HFFc6 (cell line): ENCODE measurements around the gene RPL29. TPM values are rescaled to one million over a fixed set of nuclear protein-coding genes. Genes with fewer than 3 reads are reported as not detected.

ENCODE experiments used
- DNase-seq: peaks from one replicate; pipeline ENCODE4 v3.0.0-alpha.2; 2018
- H3K27ac Mint-ChIP-seq: 2 replicates; pipeline ENCODE4 v1.8.0; 2020; ENCODE audit warnings: mild to moderate bottlenecking, mixed read lengths
- H3K27me3 Mint-ChIP-seq: 2 replicates; pipeline ENCODE4 v1.8.0; 2021; ENCODE audit warnings: mild to moderate bottlenecking, moderate library complexity, mixed read lengths; ENCODE audit not compliant: insufficient read depth
- H3K36me3 Mint-ChIP-seq: 2 replicates; pipeline ENCODE4 v1.8.0; 2021; ENCODE audit warnings: low read depth, mixed read lengths
- H3K4me1 Mint-ChIP-seq: 2 replicates; pipeline ENCODE4 v1.8.0; 2020; ENCODE audit warnings: low read depth, mixed read lengths
- H3K4me3 Mint-ChIP-seq: 2 replicates; pipeline ENCODE4 v1.8.0; 2020; ENCODE audit warnings: mild to moderate bottlenecking, moderate library complexity, mixed read lengths
- H3K9me3 Mint-ChIP-seq: 2 replicates; pipeline ENCODE4 v1.8.0; 2020; ENCODE audit warnings: mild to moderate bottlenecking, mixed read lengths
- CTCF ChIP-seq: fragments of 200-600 bp; sonication (generic); IDR thresholded peaks from 2 replicates; pipeline ENCODE4 v1.5.0; 2021; ENCODE audit warnings: antibody characterized with exemption, mild to moderate bottlenecking
- total RNA-seq, 6 experiments: library from RNA; stranded (reverse); fragmentation: NEBNext Ultra II Directional; extraction: Animal tissue kit (Norgen Biotek cat#: 25700); gene quantifications; 2 replicates in 1 of 6; 3 replicates in 5 of 6; pipeline ENCODE4 v1.2.3, GENCODE V29; 2021

Gene RPL29
- total RNA-seq, 6 experiments from 2014 or later = 1,011 to 1,270 (median 1,111) TPM

- TF ChIP-seq CTCF = no peak
- no peak for DNase-seq
- 0 out of 2 replicates have a peak overlapping the region, but pooled peaks have one; percentile 94 for H3K27ac Mint-ChIP-seq
- no peaks in the 10 kb centered on the region for H3K9me3 Mint-ChIP-seq
- H3K27me3 Mint-ChIP-seq = no peaks in the 10 kb centered on the region; the same call in 1 of the 2 replicates
- peaks cover 26% of the 10 kb centered on the region for H3K4me1 Mint-ChIP-seq
- H3K36me3 Mint-ChIP-seq = no peaks in the 10 kb centered on the region
- no peak overlapping the region for H3K4me3 Mint-ChIP-seq
These were observed 51.2 kb downstream of the RPL29 start for GRCh38 chr3:51944451-51945021.

Other genes starting within 250 kb of the RPL29 start
- not detected for gene IQCF6, start 216.7 kb downstream of the RPL29 start, total RNA-seq
- not detected for gene IQCF2, start 134.3 kb downstream of the RPL29 start, total RNA-seq
- gene IQCF5, start 120.3 kb downstream of the RPL29 start, total RNA-seq = not detected
- gene IQCF1, start 92.5 kb downstream of the RPL29 start, total RNA-seq = not detected
- gene RRP9, start 54.0 kb downstream of the RPL29 start, total RNA-seq = 10 to 100 TPM; 30.0 to 36.6 (median 32.5) TPM
- gene PARP3, start 53.5 kb downstream of the RPL29 start, total RNA-seq = 10 to 100 TPM; 13.7 to 20.1 (median 17.1) TPM
- gene GPR62, start 40.5 kb downstream of the RPL29 start, total RNA-seq = under 1 TPM in 2 of 6 experiments, not detected in 4; 0.07 to 0.10 TPM
- 100 to 1,000 TPM in 5 of 6 experiments, 10 to 100 TPM in 1; 98.6 to 128 (median 110) TPM for gene PCBP4, start 28.4 kb downstream of the RPL29 start, total RNA-seq
- 10 to 100 TPM; 29.6 to 39.3 (median 33.9) TPM for gene ABHD14B, start 21.8 kb downstream of the RPL29 start, total RNA-seq
- gene ABHD14A, start 20.8 kb downstream of the RPL29 start, total RNA-seq = 10 to 100 TPM; 10.5 to 13.2 (median 11.0) TPM
- 10 to 100 TPM; 40.0 to 49.2 (median 41.5) TPM for gene ACY1, start 12.4 kb downstream of the RPL29 start, total RNA-seq
- gene DUSP7, start 60.7 kb upstream of the RPL29 start, total RNA-seq = 10 to 100 TPM; 31.7 to 43.3 (median 37.4) TPM
- gene POC1A, start 158.5 kb upstream of the RPL29 start, total RNA-seq = 10 to 100 TPM; 11.0 to 21.3 (median 20.5) TPM
- gene ALAS1, start 202.3 kb upstream of the RPL29 start, total RNA-seq = 10 to 100 TPM; 31.5 to 39.1 (median 35.1) TPM
- gene TLR9, start 229.8 kb upstream of the RPL29 start, total RNA-seq = not detected
- 10 to 100 TPM; 73.9 to 83.0 (median 80.7) TPM for gene TWF2, start 243.3 kb upstream of the RPL29 start, total RNA-seq
- gene PPM1M, start 249.9 kb upstream of the RPL29 start, total RNA-seq = 10 to 100 TPM; 20.8 to 23.4 (median 20.9) TPM